ENCODE data around the gene HNRNPM. TPM values are rescaled to one million over a fixed set of nuclear protein-coding genes. Genes with fewer than 3 reads are reported as not detected.

HNRNPM gene
- total RNA-seq, 6 experiments from 2014 or later = 144 to 217 (median 194) TPM

DNA sequence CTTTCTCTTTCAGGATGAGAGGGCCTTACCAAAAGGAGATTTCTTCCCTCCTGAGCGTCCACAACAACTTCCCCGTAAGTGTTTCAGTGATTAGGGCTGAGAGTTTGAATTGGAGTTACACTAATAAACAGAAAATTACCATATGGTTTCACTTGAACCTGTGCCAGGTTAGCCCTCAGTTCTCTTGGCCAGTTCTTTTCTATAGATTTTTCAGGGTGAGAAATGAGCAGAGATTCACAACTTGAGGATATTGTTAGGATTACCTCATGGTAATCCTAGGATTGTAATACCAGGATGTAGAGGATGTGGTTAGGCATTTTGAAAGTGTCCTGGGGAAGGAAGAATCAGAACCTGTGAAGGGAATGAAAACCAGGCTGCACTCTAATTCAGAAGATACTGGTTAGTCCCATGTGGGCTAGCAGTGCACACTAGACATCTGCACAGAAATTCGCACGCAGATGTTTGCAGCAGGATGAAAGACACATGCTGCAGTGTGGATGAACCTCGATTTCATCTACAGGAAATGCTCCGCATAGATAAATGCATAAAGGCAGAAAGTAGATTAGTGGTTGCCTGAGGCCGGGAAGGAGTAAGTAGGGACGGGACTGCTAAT is 24.1 kb downstream of the HNRNPM start:
- Mint-ChIP-seq H3K27me3 (ENCODE audit: insufficient read depth) (no peaks in the 10 kb centered on the region), H3K9me3 (no peaks in the 10 kb centered on the region), H3K27ac (peak overlapping the region; percentile 68), H3K36me3 (ENCODE audit: low read depth) (peaks cover 55% of the 10 kb centered on the region), H3K4me3 (no peak overlapping the region), H3K4me1 (ENCODE audit: low read depth) (peaks cover 28% of the 10 kb centered on the region)
- DNase-seq = no peak
- TF ChIP-seq, protein P1, sequence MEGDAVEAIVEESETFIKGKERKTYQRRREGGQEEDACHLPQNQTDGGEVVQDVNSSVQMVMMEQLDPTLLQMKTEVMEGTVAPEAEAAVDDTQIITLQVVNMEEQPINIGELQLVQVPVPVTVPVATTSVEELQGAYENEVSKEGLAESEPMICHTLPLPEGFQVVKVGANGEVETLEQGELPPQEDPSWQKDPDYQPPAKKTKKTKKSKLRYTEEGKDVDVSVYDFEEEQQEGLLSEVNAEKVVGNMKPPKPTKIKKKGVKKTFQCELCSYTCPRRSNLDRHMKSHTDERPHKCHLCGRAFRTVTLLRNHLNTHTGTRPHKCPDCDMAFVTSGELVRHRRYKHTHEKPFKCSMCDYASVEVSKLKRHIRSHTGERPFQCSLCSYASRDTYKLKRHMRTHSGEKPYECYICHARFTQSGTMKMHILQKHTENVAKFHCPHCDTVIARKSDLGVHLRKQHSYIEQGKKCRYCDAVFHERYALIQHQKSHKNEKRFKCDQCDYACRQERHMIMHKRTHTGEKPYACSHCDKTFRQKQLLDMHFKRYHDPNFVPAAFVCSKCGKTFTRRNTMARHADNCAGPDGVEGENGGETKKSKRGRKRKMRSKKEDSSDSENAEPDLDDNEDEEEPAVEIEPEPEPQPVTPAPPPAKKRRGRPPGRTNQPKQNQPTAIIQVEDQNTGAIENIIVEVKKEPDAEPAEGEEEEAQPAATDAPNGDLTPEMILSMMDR (IDR thresholded peaks at IDR 0.05) = no peak

DNA sequence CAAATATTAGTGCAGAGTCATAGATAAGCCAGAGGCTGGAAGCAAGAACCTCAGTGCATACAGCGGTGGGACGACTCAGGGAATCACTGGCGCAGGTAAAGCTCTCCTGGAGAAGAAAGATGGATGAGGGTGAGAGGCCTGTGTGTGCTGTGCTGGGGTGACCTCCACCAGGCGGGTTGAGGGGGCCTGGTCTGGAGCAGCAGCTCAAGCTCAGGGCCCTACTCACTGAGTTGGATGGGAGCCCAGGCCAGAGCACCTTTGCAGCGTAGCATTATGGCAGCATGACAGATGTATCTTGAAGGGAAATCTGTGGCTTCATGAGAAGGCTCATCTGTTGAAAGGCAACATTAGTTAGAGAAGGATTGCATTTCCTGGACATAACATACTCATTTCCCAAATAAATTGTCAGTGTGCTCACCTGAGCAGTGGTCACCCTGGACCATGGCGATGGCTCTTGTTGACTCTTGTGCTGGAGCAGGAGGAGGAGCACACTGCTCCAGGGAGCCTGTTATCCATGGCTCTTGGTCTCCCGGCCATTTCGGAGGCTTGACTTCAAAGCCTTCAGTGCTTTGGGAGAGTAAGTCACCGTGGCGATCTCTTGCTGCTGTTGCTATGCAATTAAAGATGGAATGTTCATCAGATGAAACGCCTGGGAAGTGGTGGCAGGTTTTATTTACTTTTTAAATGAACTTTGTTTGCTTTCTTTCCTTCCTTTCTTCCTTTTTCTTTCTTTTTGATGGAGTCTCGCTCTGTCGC is 25.0 kb downstream of the HNRNPM start:
- TF ChIP-seq, protein P1 (IDR thresholded peaks at IDR 0.05) = no peak
- H3K36me3 Mint-ChIP-seq (ENCODE audit: low read depth) = peaks cover 57% of the 10 kb centered on the region
- no peak overlapping the region for H3K4me3 Mint-ChIP-seq
- no peaks in the 10 kb centered on the region for H3K9me3 Mint-ChIP-seq
- no peaks in the 10 kb centered on the region for H3K27me3 Mint-ChIP-seq (ENCODE audit: insufficient read depth)
- peaks cover 28% of the 10 kb centered on the region for H3K4me1 Mint-ChIP-seq (ENCODE audit: low read depth)
- no peak overlapping the region for H3K27ac Mint-ChIP-seq
- DNase-seq = no peak

DNA sequence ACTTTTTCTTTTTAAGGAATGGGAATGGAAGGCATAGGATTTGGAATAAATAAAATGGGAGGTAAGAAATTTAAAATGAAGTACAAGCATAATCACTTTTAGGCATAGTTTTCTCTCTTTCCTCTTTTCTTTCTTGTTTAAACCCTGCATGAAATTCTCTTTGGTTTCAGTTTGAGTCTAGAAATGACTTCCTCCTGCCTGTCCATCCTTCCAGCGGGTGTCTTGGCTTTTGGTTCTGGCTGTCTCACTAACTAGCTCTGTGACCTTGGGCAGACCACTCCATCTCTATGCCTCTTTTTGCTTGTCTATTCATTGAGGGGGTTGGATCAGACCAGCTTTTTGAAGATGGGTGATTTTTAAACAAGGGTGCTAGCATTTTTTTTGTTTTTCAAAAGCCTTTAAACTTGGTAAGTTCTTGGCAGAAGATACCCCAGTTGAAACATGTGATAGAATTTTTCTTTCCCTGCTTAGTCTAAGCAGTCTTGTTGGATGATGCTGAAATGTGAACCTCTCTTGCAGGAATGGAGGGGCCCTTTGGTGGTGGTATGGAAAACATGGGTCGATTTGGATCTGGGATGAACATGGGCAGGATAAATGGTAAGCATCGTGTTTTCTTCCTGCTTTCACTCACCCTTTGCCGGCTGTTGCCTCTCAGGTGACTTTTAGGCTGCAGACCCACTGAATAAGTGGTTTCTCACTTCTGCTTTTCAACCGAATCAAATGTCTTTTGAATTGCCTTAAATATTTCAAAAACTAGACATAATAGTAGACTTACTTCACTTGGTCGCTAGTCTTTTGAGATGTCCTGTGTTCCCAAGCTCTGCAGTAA is 29.1 kb downstream of the HNRNPM start:
- H3K4me3 Mint-ChIP-seq = no peak overlapping the region
- H3K9me3 Mint-ChIP-seq = no peaks in the 10 kb centered on the region
- no peak for DNase-seq
- TF ChIP-seq, protein P1 (IDR thresholded peaks at IDR 0.05) = no peak
- no peaks in the 10 kb centered on the region; the same call in 1 of the 2 replicates for H3K27me3 Mint-ChIP-seq (ENCODE audit: insufficient read depth)
- peak overlapping the region; percentile 29 for H3K27ac Mint-ChIP-seq
- H3K4me1 Mint-ChIP-seq (ENCODE audit: low read depth) = peaks cover 14% of the 10 kb centered on the region
- peaks cover 29% of the 10 kb centered on the region for H3K36me3 Mint-ChIP-seq (ENCODE audit: low read depth)

DNA sequence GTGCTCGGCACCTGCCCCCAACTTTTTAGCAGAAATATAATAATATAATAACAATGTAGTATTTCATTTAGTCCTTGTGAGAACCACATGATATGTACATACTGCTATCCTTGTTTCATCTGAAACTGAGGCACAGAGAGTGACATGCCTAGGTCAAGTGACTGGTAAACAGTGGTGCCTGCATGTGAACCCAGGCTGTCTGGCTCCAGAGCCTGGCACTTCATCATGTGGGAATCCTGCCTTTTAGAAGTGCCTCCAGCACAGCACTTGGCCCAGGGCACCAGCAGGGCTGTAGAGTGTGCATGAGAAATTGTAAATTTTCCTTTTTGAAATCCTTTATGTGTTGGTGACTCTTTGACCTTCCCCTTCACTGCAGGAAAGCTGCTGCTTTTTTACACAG is 30.2 kb downstream of the HNRNPM start:
- DNase-seq = no peak
- Mint-ChIP-seq H3K4me3 (no peak overlapping the region), H3K27me3 (ENCODE audit: insufficient read depth) (no peaks in the 10 kb centered on the region; the same call in 1 of the 2 replicates), H3K4me1 (ENCODE audit: low read depth) (peaks cover 6% of the 10 kb centered on the region), H3K9me3 (no peaks in the 10 kb centered on the region), H3K36me3 (ENCODE audit: low read depth) (peaks cover 21% of the 10 kb centered on the region), H3K27ac (no peak overlapping the region)
- TF ChIP-seq, protein P1 (IDR thresholded peaks at IDR 0.05) = no peak

DNA sequence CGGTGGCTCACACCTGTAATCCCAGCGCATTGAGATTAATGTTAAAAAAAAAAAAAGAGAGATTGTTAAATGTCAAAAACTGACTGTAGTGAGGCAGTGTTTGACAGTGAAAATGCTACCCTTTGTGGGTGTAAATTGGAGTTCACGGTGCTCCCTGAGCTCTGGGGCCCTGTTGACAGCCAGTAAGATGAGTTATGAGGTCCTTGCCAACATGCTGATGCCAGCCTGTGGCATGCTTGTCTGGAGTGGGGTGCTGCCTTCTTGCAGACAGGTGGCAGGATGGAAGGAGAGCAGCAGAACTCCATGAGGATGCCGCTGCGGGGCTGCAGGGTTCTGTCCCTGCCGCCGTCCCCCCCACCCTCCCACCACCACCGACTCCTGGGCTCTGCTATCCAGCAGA is 31.7 kb downstream of the HNRNPM start:
- Mint-ChIP-seq H3K36me3 (ENCODE audit: low read depth) (peaks cover 21% of the 10 kb centered on the region), H3K4me3 (no peak overlapping the region), H3K9me3 (no peaks in the 10 kb centered on the region), H3K27ac (no peak overlapping the region), H3K4me1 (ENCODE audit: low read depth) (peaks cover 12% of the 10 kb centered on the region), H3K27me3 (ENCODE audit: insufficient read depth) (no peaks in the 10 kb centered on the region; the same call in none of the 2 replicates)
- no peak for DNase-seq
- TF ChIP-seq, protein P1 (IDR thresholded peaks at IDR 0.05) = no peak
